K562 (cell line): ENCODE measurements around the gene PLA2G12B. TPM values are rescaled to one million over a fixed set of nuclear protein-coding genes. Genes with fewer than 3 reads are reported as not detected.

Experiments
- ATAC-seq: fragments of 200-7000 bp; cut with Tn5 transposase; 3 replicates; pipeline ENCODE4 v1.9.1; 2020; ENCODE audit warnings: moderate library complexity
- BruUV-seq: library from RNA; stranded (reverse); fragments of 400-500 nt; replicated peaks from 2 replicates; lab custom pipeline; 2021; lab: Mats Ljungman, UMichigan
- CTCF ChIA-PET: fragments of 300-600 bp; formaldehyde crosslinking; extraction: SDS; loops from one replicate; lab custom pipeline; 2021; ENCODE audit warnings: low intra/inter-chr PET ratio; lab: Yijun Ruan, JAX
- POLR2A ChIA-PET: fragments of 300-600, 350-650 bp; sonication (Branson Sonifier 250); formaldehyde crosslinking; extraction: SDS; loops from one replicate; lab custom pipeline; 2021; ENCODE audit warnings: antibody characterized with exemption, inconsistent platforms; lab: Yijun Ruan, JAX
- DNase-seq, 4 experiments: peaks; one replicate each; pipeline versions ENCODE4 v3.0.0 to v3.0.0-alpha.2; 2011 to 2018; ENCODE audit warnings: low spot score in 3 of 4, mixed read lengths in 3 of 4; ENCODE audit errors: extremely low read depth in 1 of 4
- FAIRE-seq: peaks from 2 replicates; lab custom pipeline; 2011; peaks lifted over from hg19 to GRCh38; lab: Jason Lieb, UNC
- H2AFZ ChIP-seq: 2 replicates; pipeline ENCODE4 v1.6.0; 2011; ENCODE audit warnings: low read depth, low read length, control low read depth, inconsistent platforms
- H3K27ac ChIP-seq: fragments of 200-600 bp; 3 replicates; pipeline ENCODE4 v1.8.0; 2011; ENCODE audit warnings: low read depth, mild to moderate bottlenecking, control low read depth, inconsistent platforms, low read length, moderate library complexity, mixed read lengths; ENCODE audit errors: extremely low read depth
- H3K27me3 ChIP-seq, 2 experiments: fragments of 300-600 bp in 1 of 2; 2 replicates in 1 of 2; 3 replicates in 1 of 2; pipeline versions ENCODE4 v1.6.0 to v1.8.0; 2011; ENCODE audit warnings: inconsistent platforms in 2 of 2, low read length in 2 of 2, mild to moderate bottlenecking in 1 of 2, mixed read lengths in 1 of 2, moderate library complexity in 1 of 2; ENCODE audit not compliant: control insufficient read depth in 2 of 2, insufficient read depth in 2 of 2
- H3K36me3 ChIP-seq: fragments of 300-600 bp; 3 replicates; pipeline ENCODE4 v1.8.0; 2011; ENCODE audit warnings: mild to moderate bottlenecking, low read length, inconsistent platforms; ENCODE audit not compliant: control insufficient read depth, insufficient read depth
- H3K4me1 ChIP-seq, 2 experiments: fragments of 200-600 bp in 1 of 2; replicated peaks in 1 of 2; 2 replicates in 1 of 2; 3 replicates in 1 of 2; pipeline versions ENCODE4 v1.5.1 to v1.8.0; 2011; ENCODE audit warnings: inconsistent platforms in 2 of 2, low read length in 2 of 2, mild to moderate bottlenecking in 1 of 2, mixed read lengths in 1 of 2, moderate library complexity in 1 of 2; ENCODE audit not compliant: control insufficient read depth in 2 of 2, insufficient read depth in 2 of 2
- H3K4me2 ChIP-seq: 2 replicates; pipeline ENCODE4 v1.6.1; 2011; ENCODE audit warnings: low read length, control low read depth, inconsistent platforms, mixed read lengths; ENCODE audit not compliant: insufficient read depth
- H3K4me3 ChIP-seq: fragments of 200-600 bp; sonication (generic), shearing (Covaris generic); 2 replicates; pipeline ENCODE4 v1.5.1; 2016; ENCODE audit warnings: control low read depth, inconsistent platforms
- H3K79me2 ChIP-seq: fragments of 200-600 bp; 3 replicates; pipeline ENCODE4 v1.8.0; 2011; ENCODE audit warnings: low read length, inconsistent platforms; ENCODE audit not compliant: control insufficient read depth, insufficient read depth
- H3K9ac ChIP-seq, 2 experiments: 2 replicates each; pipeline versions ENCODE4 v1.6.0 to v1.6.1; 2011; ENCODE audit warnings: low read depth in 2 of 2, low read length in 2 of 2, control low read depth in 1 of 2, inconsistent platforms in 1 of 2, mild to moderate bottlenecking in 1 of 2, mixed read lengths in 1 of 2; ENCODE audit not compliant: insufficient read depth in 1 of 2
- H3K9me1 ChIP-seq: one replicate; pipeline ENCODE4 v1.6.0; 2011; ENCODE audit warnings: inconsistent platforms, mild to moderate bottlenecking, low read length, moderate library complexity; ENCODE audit not compliant: control insufficient read depth, insufficient read depth
- H3K9me3 ChIP-seq: replicated peaks from 2 replicates; pipeline ENCODE4 v1.5.1; 2011; ENCODE audit warnings: low read depth, low read length, inconsistent platforms; ENCODE audit not compliant: control insufficient read depth, insufficient read depth
- H4K20me1 ChIP-seq: replicated peaks from 2 replicates; pipeline ENCODE4 v1.6.1; 2011; ENCODE audit warnings: low read length, inconsistent platforms, mixed read lengths; ENCODE audit not compliant: control insufficient read depth, insufficient read depth
- ESRRB ChIP-seq: fragments of 250-450 bp; sonication (Bioruptor Pico); IDR thresholded peaks from 2 replicates; pipeline ENCODE4 v1.5.0; 2020; ENCODE audit warnings: mild to moderate bottlenecking, moderate library complexity, borderline replicate concordance
- L3MBTL2 ChIP-seq: fragments of 450-650 bp; IDR thresholded peaks from 2 replicates; pipeline ENCODE4 v1.6.1; 2016; ENCODE audit warnings: mild to moderate bottlenecking, moderate library complexity
- LARP7 ChIP-seq: fragments of 450-650 bp; IDR thresholded peaks from 2 replicates; pipeline ENCODE4 v1.6.1; 2016
- PYGO2 ChIP-seq: fragments of 450-650 bp; IDR thresholded peaks from 2 replicates; pipeline ENCODE4 v1.6.1; 2016; ENCODE audit warnings: mild to moderate bottlenecking, missing genetic modification characterization, moderate library complexity, missing compliant biosample characterization
- RBM25 ChIP-seq: fragments of 200-400 bp; formaldehyde crosslinking; IDR thresholded peaks from 2 replicates; pipeline ENCODE4 v1.6.1; 2018; ENCODE audit warnings: low read length, low read depth, moderate library complexity; ENCODE audit not compliant: severe bottlenecking
- ZKSCAN3 ChIP-seq: fragments of 250-450 bp; sonication (Bioruptor Pico); IDR thresholded peaks from 2 replicates; pipeline ENCODE4 v1.4.0; 2020
- ZNF121 ChIP-seq: sonication (generic); formaldehyde crosslinking; conservative IDR thresholded peaks from 2 replicates; pipeline ENCODE4 v1.8.0; 2022; ENCODE audit warnings: missing genetic modification reagents
- WGBS: fragments of 100-300 bp; shearing (Covaris generic); methylation state at CpG from one replicate; pipeline ENCODE4 v1.1.6; 2016; ENCODE audit warnings: low coverage, mixed read lengths; ENCODE audit not compliant: insufficient coverage; ENCODE audit errors: missing lambda C conversion rate; 5-methylcytosine and 5-hydroxymethylcytosine counted together
- in situ Hi-C: fragments of 300-500 bp; cut with MboI; formaldehyde crosslinking; loops from 4 replicates; pipeline ENCODE4 v1.15.0; 2018; ENCODE audit warnings: inconsistent platforms, mixed read lengths
- intact Hi-C: fragments of 100-400 bp; cut with micrococcal nuclease; formaldehyde crosslinking; loops from 2 replicates; pipeline ENCODE4 v1.14.2; 2022
- polyA plus RNA-seq, 8 experiments: library from polyadenylated mRNA; depleted of rRNA in 4 of 8; stranded (reverse) in 5 of 8; unstranded in 3 of 8; fragments of >200 nt; fragmentation: Nextera tagmentation in 2 of 8; fragmentation: Illumina TruSeq in 1 of 8; extraction: Ambion mirVana in 2 of 8; extraction: Trizol in 1 of 8; gene quantifications; 2 replicates each; pipeline versions ENCODE4 v1.2.1 to v1.2.3, GENCODE V29; 2011 to 2014; ENCODE audit warnings: inconsistent platforms in 1 of 8, missing spikeins in 1 of 8
- total RNA-seq, 7 experiments: library from RNA; depleted of rRNA in 6 of 7; stranded (reverse); fragments of >200 nt in 6 of 7; fragmentation: Illumina TruSeq in 2 of 7; extraction: Trizol in 2 of 7; gene quantifications; 2 replicates each; pipeline versions ENCODE4 v1.2.1 to v1.2.3, GENCODE V29; 2011 to 2021; ENCODE audit warnings: low replicate concordance in 1 of 7
- TF ChIP-seq, protein P1 (sequence below): fragments of 250-450 bp; sonication (Bioruptor Pico); IDR thresholded peaks from 2 replicates; pipeline ENCODE4 v1.5.0; 2020; ENCODE audit warnings: mild to moderate bottlenecking
- TF ChIP-seq, protein P2 (sequence below): sonication (generic); formaldehyde crosslinking; IDR thresholded peaks from 2 replicates; pipeline ENCODE4 v1.8.1; 2023; ENCODE audit warnings: mild to moderate bottlenecking, missing genetic modification reagents
- TF ChIP-seq, protein P3 (sequence below), 2 experiments: fragments of 450-650 bp in 1 of 2; sonication (generic) in 1 of 2; formaldehyde crosslinking; conservative IDR thresholded peaks; 2 replicates each; pipeline versions ENCODE4 v1.4.0 to v1.8.1; 2020 to 2022; ENCODE audit warnings: mild to moderate bottlenecking in 1 of 2, missing genetic modification reagents in 1 of 2

The PLA2G12B gene
- total and polyA plus RNA-seq, 9 of the 15 experiments (the other 6 are each of a cell fraction or from before 2014, with no cell fraction given): not detected

DNA sequence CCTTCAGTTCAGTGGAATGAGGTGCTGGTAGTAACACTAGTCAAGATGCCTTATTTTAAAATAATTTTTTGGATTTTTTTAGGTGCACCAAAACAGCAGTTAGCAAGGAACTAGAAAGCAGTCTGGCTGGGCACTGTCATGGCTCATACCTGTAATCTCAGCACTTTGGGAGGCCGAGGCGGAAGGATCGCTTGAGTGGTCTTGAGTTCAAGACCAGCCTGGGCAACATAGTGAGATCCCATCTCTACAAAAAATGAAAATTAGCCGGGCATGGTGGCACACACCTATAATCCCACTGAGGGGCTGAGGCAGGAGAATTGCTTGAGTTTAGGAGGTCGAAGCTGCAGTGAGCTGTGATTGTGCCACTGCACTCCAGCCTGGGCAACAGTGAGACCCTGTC lies 25.8 kb downstream of the PLA2G12B start:
- Histone ChIP-seq H3K27ac (no peak overlapping the region), H3K9ac (no peak overlapping the region), H3K4me1 (peaks cover 0 to 4% of the 10 kb centered on the region in 2 experiments; a peak in 2 of 5 replicates)
- no TSS peak for BruUV-seq
- intact Hi-C loops: no loop called here
- peak; percentile 92 for TF ChIP-seq ZNF121 (CRISPR knock-in tag)
- no peak for TF ChIP-seq PYGO2 (tag)
- peak; percentile 40 for TF ChIP-seq RBM25
- TF ChIP-seq, all 486 proteins: peak for 2
- WGBS: 37% methylated on average over 5 of the region's 5 CpGs
- Histone ChIP-seq H3K9me1 (no peaks in the 10 kb centered on the region), H3K9me3 (no peaks in the 10 kb centered on the region), H3K27me3 (peaks cover 6 to 24% of the 10 kb centered on the region in 2 experiments), H3K4me3 (no peak overlapping the region), H3K36me3 (no peaks in the 10 kb centered on the region), H3K4me2 (no peak overlapping the region), H4K20me1 (no peaks in the 10 kb centered on the region), H2AFZ (no peak overlapping the region), H3K79me2 (no peaks in the 10 kb centered on the region)
- no peak for ATAC-seq
- CTCF ChIA-PET: no interaction called here
- no peak for FAIRE-seq
- in situ Hi-C loops: no loop called here
- DNase-seq: no peak
- POLR2A ChIA-PET: interaction anchor here (1.4 kb wide), 1 partner anchor 13 kb away, joined by 5 read pairs; no protein-coding TSS in a partner anchor

DNA sequence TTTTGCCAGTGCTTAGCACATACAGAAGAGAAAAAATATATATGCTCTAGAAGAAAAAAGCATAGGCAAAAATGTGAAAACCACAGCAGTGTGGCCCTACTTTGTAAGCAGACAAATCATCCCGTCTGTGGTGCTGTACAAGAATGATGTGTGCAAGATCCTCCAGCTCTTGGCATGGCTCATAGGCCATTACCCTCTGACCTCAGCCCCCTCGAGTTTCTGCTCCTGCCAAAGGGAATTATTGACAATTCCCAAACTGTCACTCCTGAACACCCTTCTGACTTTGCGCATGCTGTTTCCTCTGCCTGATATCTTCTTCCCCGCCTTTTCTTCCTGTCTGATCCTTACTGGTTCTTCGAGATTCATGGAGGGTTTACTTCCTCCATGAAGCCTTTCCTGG lies 27.1 kb downstream of the PLA2G12B start:
- Histone ChIP-seq H3K27ac (no peak overlapping the region), H3K27me3 (peaks cover 14 to 31% of the 10 kb centered on the region in 2 experiments), H3K4me2 (no peak overlapping the region), H3K4me3 (no peak overlapping the region), H3K36me3 (no peaks in the 10 kb centered on the region), H4K20me1 (no peaks in the 10 kb centered on the region)
- ATAC-seq: no peak
- TF ChIP-seq ESRRB: no peak
- no peak for TF ChIP-seq LARP7
- TF ChIP-seq L3MBTL2: no peak
- TF ChIP-seq, protein P1, sequence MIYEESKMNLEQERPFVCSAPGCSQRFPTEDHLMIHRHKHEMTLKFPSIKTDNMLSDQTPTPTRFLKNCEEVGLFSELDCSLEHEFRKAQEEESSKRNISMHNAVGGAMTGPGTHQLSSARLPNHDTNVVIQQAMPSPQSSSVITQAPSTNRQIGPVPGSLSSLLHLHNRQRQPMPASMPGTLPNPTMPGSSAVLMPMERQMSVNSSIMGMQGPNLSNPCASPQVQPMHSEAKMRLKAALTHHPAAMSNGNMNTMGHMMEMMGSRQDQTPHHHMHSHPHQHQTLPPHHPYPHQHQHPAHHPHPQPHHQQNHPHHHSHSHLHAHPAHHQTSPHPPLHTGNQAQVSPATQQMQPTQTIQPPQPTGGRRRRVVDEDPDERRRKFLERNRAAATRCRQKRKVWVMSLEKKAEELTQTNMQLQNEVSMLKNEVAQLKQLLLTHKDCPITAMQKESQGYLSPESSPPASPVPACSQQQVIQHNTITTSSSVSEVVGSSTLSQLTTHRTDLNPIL: no peak
- TF ChIP-seq, protein P2, sequence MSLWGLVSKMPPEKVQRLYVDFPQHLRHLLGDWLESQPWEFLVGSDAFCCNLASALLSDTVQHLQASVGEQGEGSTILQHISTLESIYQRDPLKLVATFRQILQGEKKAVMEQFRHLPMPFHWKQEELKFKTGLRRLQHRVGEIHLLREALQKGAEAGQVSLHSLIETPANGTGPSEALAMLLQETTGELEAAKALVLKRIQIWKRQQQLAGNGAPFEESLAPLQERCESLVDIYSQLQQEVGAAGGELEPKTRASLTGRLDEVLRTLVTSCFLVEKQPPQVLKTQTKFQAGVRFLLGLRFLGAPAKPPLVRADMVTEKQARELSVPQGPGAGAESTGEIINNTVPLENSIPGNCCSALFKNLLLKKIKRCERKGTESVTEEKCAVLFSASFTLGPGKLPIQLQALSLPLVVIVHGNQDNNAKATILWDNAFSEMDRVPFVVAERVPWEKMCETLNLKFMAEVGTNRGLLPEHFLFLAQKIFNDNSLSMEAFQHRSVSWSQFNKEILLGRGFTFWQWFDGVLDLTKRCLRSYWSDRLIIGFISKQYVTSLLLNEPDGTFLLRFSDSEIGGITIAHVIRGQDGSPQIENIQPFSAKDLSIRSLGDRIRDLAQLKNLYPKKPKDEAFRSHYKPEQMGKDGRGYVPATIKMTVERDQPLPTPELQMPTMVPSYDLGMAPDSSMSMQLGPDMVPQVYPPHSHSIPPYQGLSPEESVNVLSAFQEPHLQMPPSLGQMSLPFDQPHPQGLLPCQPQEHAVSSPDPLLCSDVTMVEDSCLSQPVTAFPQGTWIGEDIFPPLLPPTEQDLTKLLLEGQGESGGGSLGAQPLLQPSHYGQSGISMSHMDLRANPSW (CRISPR knock-in tag): no peak
- TF ChIP-seq, protein P3, sequence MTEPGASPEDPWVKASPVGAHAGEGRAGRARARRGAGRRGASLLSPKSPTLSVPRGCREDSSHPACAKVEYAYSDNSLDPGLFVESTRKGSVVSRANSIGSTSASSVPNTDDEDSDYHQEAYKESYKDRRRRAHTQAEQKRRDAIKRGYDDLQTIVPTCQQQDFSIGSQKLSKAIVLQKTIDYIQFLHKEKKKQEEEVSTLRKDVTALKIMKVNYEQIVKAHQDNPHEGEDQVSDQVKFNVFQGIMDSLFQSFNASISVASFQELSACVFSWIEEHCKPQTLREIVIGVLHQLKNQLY (CRISPR knock-in tag; conservative IDR thresholded peaks at IDR 0.05): no peak
- no peak for TF ChIP-seq ZKSCAN3 (CRISPR knock-in tag)
- TF ChIP-seq, all 486 proteins: peak for 0
- no TSS peak for BruUV-seq
- peak; percentile 42 for FAIRE-seq
- WGBS: 13% methylated on average over 5 of the region's 5 CpGs
- ChIA-PET POLR2A (interaction anchor here (0.9 to 2.2 kb wide), 4 partner anchors 8 to 170 kb away, joined by 3 to 11 read pairs (median 4); no protein-coding TSS in a partner anchor), CTCF (no interaction called here)
- peaks cover 0 to 4% of the 10 kb centered on the region in 2 experiments; a peak in 2 of 5 replicates for H3K4me1 ChIP-seq
- H3K9me3 ChIP-seq: no peaks in the 10 kb centered on the region
- H2AFZ ChIP-seq: no peak overlapping the region
- H3K79me2 ChIP-seq: no peaks in the 10 kb centered on the region
- H3K9me1 ChIP-seq: no peaks in the 10 kb centered on the region
- intact Hi-C loops: no loop called here
- no peak overlapping the region for H3K9ac ChIP-seq
- no peak for DNase-seq
- in situ Hi-C loops: no loop called here
